Kidney glomerular epithelial cell (primary cell): ENCODE data around the gene HS6ST3.

Experiments
- DNase-seq: peaks from one replicate; lab custom pipeline; 2025; lab: John Stamatoyannopoulos, UW

Gene HS6ST3

DNA sequence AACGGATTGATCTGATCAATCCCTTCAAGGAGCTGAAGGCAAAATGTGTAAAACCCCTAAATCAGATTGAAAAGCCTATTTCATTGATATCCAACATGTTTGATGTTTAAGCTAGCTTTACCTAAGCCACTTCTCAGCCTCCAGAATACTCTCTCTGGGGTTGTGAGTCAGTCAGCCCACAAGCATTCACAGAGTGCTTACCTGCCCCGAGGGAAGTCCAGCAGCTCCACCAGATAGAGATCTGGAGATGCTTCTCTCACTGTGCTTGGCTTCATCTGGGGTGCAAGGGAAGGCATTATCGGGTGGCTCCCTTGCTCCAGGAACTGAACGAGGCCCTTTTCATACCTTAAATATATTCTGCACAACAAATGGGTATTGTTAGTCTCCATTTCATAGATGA, 744.7 kb downstream of the HS6ST3 start:
- DNase-seq: no peak

DNA sequence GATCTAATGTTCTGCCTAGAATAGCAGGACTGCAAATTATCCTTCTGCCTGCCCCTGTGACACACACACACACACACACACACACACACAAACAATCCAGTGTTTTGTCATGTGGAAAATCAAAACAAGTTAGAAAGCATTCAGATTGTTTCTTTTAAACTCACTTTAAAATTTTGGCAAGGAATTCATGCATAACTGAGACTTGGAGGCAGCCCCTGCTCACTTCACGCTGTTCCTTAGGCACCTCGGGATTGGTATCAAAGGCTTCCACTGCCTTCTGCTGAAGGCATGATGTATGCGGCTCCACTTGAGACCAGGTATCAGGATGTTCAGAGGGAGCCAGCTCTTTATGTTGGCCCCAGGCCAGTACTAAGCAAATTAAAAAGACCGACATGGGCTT, 745.6 kb downstream of the HS6ST3 start:
- no peak for DNase-seq

DNA sequence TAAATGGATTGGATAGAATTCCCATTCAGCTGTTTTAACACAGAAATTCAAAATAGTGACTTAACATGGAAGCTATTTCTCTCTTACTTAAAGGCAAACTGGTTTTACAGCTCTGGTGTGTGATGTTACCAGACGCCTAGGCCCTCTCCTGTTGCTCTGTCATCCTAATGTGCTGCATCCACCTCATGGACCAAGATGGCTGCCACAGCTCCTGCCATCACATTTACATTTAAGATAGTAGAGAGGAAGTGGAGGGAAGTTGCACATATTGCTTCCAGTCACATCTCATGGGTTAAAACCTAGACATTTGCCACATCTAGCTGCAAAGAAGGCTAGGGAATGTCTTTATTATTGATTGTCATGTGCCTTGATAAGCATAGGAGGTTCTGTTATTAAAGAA, 746.8 kb downstream of the HS6ST3 start:
- no peak for DNase-seq

DNA sequence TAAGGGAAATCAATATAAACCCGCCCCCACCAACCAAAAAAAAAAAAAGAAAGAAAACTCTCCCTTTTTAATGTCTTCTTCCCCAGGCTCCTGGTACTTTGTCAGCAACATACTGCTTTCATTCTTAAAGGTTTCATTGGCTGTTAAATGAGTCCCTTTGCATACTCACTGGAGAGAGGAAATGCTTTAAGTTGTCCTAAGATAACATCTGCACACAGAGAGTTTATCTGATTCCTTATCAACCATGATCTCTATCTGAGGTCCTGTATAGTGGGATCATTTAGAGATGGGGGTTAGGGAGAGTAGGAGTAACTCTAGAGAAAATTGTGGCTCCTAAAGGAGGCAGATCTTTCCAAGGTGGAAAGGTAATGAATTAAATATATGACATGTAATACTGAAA, 747.9 kb downstream of the HS6ST3 start:
- DNase-seq: no peak

DNA sequence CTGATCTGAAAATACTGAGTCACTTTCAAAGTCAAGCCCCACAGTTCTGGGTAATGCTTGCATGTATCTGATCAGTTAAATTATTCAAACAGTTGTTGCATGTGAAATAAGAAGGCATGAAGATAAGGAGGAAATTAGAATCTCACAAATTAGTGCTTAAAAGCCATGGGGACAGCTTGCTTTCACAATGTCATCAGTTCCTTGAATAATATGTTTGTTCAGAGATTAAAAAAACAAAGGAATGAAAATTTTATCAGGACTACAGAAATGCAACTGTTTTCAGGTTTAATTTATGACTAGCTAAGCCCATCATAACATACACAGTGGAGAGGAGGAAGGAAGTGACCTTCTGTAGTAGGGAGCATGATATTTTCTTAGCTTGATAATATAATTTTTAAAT, 754.3 kb downstream of the HS6ST3 start:
- no peak for DNase-seq

DNA sequence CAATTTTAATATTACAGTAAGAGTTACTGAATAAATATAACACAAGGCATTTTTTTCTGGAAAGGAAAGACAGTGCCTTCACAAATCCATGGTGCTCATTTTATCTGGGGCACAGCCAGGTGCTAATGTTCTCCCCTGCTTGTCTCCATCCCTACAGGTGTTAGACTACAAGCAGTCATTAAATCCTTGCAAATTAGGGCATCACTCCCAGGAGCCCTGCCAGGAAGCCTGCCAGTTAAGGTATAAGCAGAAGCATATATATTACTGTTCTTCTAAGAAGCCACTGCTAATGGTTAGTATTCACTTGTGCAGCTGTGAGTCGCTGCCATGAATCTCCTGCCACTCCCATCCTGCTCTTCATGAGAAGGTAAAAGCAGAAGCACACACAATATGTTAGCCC, 754.7 kb downstream of the HS6ST3 start:
- no peak for DNase-seq

DNA sequence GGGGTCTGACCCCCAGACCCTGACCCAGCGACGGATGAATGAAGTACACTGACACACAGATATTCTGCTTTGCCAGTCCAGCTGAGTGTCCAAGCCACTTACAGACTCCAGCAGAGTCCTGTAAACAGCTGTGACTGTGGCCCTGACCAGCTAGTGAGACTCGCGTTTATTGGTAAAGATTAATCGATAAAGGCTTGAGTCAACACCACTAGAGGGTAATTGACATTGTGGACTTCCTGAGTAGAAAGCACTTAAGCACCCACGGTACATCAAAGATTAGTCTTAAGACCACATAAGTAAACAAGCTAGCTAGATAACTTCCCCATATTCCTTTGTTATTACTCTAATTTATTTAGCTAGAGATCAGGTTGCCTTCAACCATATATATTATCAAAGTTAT, 758.4 kb downstream of the HS6ST3 start:
- DNase-seq: no peak

DNA sequence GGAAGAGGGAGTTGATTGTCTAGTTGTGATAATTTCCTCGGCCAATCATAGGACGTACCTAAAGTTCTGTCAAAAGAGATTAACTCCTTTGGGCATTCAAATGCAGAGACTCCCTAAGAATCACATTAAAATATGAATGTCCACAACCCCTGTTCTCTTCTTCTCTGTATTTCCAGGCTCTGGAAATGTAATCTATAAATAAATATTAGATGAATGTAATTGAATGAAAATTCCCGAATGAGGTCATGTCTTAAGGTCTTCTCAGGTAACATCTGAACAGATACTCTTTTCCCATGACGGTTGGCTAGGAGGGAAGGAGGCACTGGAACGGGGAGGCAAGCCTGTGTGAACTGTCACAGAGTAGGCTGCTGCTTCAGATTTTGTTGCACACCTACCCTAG, 759.2 kb downstream of the HS6ST3 start:
- DNase-seq: no peak

DNA sequence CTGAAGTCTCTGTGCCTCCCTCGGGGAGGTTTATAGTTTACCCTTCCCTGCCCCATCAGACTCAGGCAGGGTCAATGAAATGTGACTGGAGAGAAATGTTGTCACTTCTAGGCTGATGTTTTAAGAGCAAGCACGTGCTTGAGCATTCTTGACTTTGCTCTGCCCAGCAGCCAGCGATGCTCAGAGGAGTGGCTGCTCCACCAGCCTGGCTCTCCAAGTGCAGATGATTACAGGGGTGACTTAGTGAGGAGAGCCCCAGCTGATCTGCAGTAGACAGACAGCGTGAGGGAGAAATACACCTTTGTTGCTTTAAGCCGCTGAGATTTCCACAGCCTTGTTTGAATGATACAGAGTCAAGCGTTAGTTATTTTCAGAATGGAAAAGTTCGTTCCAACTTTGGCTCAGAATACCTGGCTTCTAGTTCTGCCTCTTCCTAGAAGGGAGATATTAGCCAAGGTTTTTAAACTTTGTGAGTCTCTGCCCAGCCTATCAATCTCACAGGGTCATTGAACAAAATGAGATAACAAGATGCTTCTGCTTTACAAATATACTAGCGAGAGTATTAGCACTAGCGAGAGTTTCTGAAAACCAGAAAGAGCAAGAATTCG, 760.7 kb downstream of the HS6ST3 start:
- no peak for DNase-seq

DNA sequence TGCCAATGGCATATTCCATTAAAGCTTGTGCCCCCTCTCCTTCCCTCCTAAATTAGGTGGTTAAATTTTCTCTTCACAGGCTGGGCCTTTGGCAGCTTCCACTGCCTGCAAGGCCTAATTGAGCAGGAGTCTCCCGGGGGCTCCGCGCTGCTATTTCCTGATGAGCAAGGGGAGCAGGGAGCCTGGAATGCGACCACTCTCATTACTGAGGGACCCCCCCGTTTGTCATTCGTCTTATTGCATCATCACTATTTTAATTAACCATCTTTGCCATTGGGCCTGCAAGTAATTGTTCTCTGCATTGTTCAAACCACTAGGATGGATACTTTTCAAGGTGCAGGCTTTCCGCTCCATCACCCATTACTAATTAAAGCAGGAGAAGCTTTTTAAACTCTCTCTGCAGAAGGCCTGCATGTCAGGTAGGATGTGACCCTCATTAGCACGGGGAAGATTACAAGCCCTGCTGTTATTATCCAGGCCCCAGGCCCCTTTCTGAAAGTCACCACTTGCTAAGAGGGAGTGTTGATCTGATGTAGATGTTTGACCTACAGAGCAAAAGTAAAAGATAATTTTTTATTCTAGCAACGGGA, 762.0 kb downstream of the HS6ST3 start:
- DNase-seq: no peak

DNA sequence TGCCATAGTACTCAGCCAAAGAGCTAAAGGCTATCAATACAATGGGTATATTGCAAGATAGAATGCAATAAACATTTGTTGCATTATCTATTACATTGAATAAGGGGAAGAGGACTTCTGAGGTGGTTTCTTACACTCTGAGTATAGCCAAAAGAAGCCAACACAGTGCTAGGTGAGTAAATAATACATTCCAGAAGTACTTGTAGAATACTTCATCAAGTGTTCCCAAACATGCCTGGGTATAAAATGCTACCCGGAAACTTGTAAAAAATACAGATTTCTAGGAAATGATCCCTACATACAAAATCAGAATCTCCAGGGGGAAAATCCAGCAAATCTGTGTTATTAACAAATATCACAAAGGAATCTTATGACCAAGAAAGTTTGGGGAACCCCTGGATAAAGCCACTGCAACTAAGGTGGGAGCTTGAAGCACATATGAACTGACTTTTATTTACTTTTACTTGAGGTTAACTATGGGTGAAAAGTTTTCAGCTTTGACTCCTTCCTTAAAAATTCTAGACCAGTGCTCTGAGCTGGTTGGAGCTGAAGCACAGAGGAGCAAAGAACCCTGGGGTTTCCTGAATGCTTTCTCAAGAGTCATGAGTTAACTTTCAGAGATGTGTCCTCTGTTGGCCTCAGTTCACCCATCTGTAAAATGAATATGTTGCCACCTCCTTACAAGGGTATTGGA, 768.4 kb downstream of the HS6ST3 start:
- DNase-seq: no peak

DNA sequence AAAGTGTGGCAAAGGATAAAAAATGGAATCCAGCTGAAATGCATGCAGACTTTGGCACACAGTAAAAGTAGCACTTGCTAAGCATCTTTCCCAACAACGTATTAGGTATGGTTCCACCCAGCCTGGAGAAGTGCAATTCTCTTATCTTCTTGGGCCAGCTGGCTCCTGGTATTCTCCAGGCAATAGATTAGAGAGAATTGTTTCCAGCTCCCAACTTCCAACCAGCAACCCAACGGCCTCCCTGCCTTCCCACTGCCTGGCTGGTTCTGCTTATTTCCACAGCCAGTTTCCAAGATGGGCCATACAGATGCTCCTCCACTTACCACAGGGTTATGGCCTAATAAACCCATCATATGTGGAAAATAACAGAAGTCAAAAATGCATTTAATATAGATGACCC, 771.0 kb downstream of the HS6ST3 start:
- no peak for DNase-seq

DNA sequence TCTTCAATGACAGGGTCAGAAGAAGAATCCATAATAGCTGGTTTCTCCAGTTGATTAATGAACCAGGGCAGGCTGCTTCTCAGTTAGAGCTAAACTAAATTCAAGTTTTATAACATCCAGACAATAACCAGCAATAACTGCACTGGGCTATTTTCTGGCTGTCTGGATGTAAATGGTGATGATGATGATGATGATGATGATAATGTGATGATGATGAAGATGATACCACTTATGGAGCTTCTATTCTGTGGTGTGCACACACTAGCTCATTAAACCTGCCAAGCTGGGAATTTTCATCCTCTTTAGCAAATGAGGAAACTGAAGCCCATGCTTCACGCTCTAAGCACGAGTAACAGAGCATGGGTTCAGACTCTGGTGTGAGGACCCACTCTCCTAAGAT, 772.2 kb downstream of the HS6ST3 start:
- DNase-seq: no peak

DNA sequence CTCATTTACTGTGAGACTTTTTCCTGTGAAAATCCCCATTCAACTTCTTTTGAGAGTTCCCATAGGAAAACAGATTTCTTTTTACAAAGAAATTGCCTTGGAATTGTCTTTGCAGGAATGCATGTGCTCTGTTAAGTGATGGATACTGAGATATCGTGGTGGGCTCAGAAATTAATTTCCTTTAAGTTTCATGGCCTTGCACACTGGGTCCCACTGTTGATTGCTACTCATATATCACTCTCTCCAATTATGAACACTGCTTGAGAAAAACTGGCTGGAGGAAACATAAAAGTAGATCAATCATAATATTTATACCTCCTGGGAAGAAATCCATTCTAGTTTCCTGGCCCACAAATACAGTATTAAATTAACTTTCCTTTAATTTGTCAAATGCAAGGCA, 773.1 kb downstream of the HS6ST3 start:
- no peak for DNase-seq

DNA sequence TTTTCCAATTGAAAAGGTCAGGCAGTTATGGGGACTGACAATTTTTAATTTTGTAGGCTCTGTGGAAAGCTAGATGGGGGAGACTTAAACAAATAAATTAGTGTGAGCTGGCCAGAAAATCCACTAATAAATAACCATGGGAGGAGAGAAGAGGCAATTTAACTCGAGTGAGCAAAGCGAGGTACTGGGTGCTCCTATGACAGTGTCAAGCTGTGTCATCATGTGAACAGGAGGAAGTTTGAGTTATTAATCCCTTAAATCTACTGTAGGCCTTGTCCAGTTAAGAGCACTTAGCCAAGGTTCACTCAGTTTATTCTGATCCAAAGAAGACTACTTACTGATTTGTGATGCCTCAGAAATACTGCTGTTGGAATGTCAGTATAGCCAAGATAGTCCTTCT, 781.6 kb downstream of the HS6ST3 start:
- DNase-seq: no peak

DNA sequence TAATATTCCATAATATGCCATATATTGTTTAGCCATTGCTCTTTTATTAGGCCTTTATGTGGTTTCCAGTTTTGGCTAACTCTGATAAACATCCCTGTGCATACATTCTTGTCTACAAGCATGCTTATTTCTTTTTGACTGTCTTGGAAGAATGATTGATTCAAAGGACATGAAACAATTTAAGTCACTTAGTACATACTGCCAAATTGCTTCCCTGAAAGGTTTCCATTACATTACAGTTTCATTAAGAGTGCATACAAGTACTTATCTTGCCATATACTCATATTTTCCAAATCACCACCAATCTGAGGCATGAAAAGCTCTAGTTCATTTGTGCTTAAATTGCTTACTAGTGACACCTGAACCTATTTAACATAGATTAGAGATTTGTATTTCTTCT, 790.5 kb downstream of the HS6ST3 start:
- no peak for DNase-seq
